Body of pancreas (tissue), 4 donors: ENCODE data around the gene GRM4. TPM values are rescaled to one million over a fixed set of nuclear protein-coding genes. Genes with fewer than 3 reads are reported as not detected.

Source experiments
- ATAC-seq: fragments of 150-250 bp; one replicate; pipeline ENCODE4 v1.9.1; 2016
- DNase-seq, 4 donors: peaks; one replicate each; pipeline ENCODE4 v3.0.0-alpha.2; 2019
- H3K27ac ChIP-seq, 4 donors: fragments of 200-600 bp; sonication (generic); 1 replicate in 3 of 4; 2 replicates in 1 of 4; pipeline versions ENCODE4 v1.5.1 to v1.6.1; 2016 to 2019; ENCODE audit warnings: mild to moderate bottlenecking in 1 of 4, mixed read lengths in 1 of 4, moderate library complexity in 1 of 4
- H3K27me3 ChIP-seq, 2 donors: fragments of 200-600 bp; sonication (generic); one replicate each; pipeline ENCODE4 v1.6.0; 2016; ENCODE audit warnings: mild to moderate bottlenecking in 1 of 2
- H3K36me3 ChIP-seq, 2 donors: fragments of 200-600 bp; sonication (generic); replicated peaks in 1 of 2; 2 replicates each; pipeline ENCODE4 v1.5.1; 2016; ENCODE audit warnings: low read depth in 2 of 2; ENCODE audit not compliant: insufficient read depth in 1 of 2
- H3K4me1 ChIP-seq: fragments of 200-600 bp; sonication (generic); one replicate; pipeline ENCODE4 v1.6.0; 2016
- H3K4me3 ChIP-seq, 2 donors: fragments of 200-600 bp; sonication (generic); 1 replicate in 1 of 2; 2 replicates in 1 of 2; pipeline ENCODE4 v1.5.1; 2016 to 2019
- H3K9me3 ChIP-seq, 3 donors: fragments of 200-600 bp; sonication (generic); 1 replicate in 2 of 3; 2 replicates in 1 of 3; pipeline ENCODE4 v1.5.1; 2016
- CTCF ChIP-seq, 7 experiments: fragments of 450-650 bp in 4 of 7; fragments of 200-600 bp in 3 of 7; sonication (generic) in 3 of 7; IDR thresholded peaks; one replicate each; pipeline ENCODE4 v1.5.1; 2016 to 2019; ENCODE audit warnings: antibody characterized with exemption in 7 of 7
- POLR2A ChIP-seq, 3 donors: fragments of 450-650 bp; IDR thresholded peaks; one replicate each; pipeline ENCODE4 v1.6.1; 2016; ENCODE audit warnings: antibody characterized with exemption in 3 of 3, mild to moderate bottlenecking in 2 of 3
- WGBS, 2 donors: methylation state at CpG; one replicate each; pipeline ENCODE4 v1.1.5; 2017; 5-methylcytosine and 5-hydroxymethylcytosine counted together
- intact Hi-C: fragments of 100-400 bp; cut with DNase I; formaldehyde crosslinking; loops from one replicate; pipeline ENCODE4 v1.15.1; 2023
- total RNA-seq, 2 donors: library from RNA; depleted of rRNA; stranded (reverse); fragments of >200 nt; gene quantifications; one replicate each; pipeline ENCODE4 v1.1.0, GENCODE V29; 2016

Gene GRM4
- total RNA-seq, 2 donors from 2014 or later, result 0.33 TPM; not detected in 1

- intact Hi-C loops, result no loop called here
- no peak for ATAC-seq
- H3K27me3 ChIP-seq, result peaks cover 0 to 6% of the 10 kb centered on the region in 2 donors
Observed at GRCh38 chr6:34066772-34067770, 78.8 kb downstream of the GRM4 start.

GRCh38 chr6:34066218-34066571 lies 79.7 kb downstream of the GRM4 start:
- H3K36me3 ChIP-seq, result no peaks in the 10 kb centered on the region
- peaks cover 0 to 6% of the 10 kb centered on the region in 2 donors for H3K27me3 ChIP-seq
- no peak for DNase-seq
- H3K27ac ChIP-seq, result no peak overlapping the region
- no peaks in the 10 kb centered on the region for H3K4me1 ChIP-seq
- intact Hi-C loops, result no loop called here
- TF ChIP-seq POLR2A (IDR thresholded peaks at IDR 0.05) (no peak), CTCF (IDR thresholded peaks at IDR 0.05) (no peak)
- ATAC-seq, result no peak
- WGBS, 2 donors, result 53 to 58% methylated on average over 5 of the region's 5 CpGs
- H3K9me3 ChIP-seq, result no peaks in the 10 kb centered on the region
- no peak overlapping the region for H3K4me3 ChIP-seq

More at GRCh38 chr6:34066772-34067770, 78.8 kb downstream of the GRM4 start:
- no peaks in the 10 kb centered on the region for H3K36me3 ChIP-seq
- no peaks in the 10 kb centered on the region for H3K4me1 ChIP-seq
- DNase-seq, result no peak
- H3K9me3 ChIP-seq, result no peaks in the 10 kb centered on the region
- no peak for TF ChIP-seq POLR2A (IDR thresholded peaks at IDR 0.05)
- TF ChIP-seq CTCF (IDR thresholded peaks at IDR 0.05), result no peak
- 39 to 41% methylated on average over 16 to 19 of the region's 21 CpGs for WGBS, 2 donors
- no peak overlapping the region for H3K27ac ChIP-seq
- no peak overlapping the region for H3K4me3 ChIP-seq

GRCh38 chr6:34065466-34066217 lies 80.2 kb downstream of the GRM4 start:
- DNase-seq (no peak), ATAC-seq (no peak)
- H3K4me1 ChIP-seq, result no peaks in the 10 kb centered on the region
- H3K27ac ChIP-seq, result no peak overlapping the region
- no peak overlapping the region for H3K4me3 ChIP-seq
- no peak for TF ChIP-seq POLR2A (IDR thresholded peaks at IDR 0.05)
- no peak for TF ChIP-seq CTCF (IDR thresholded peaks at IDR 0.05)
- 26 to 45% methylated on average over 12 to 24 of the region's 24 CpGs for WGBS, 2 donors
- no peaks in the 10 kb centered on the region for H3K9me3 ChIP-seq
- no peaks in the 10 kb centered on the region for H3K36me3 ChIP-seq
- peaks cover 0 to 6% of the 10 kb centered on the region in 2 donors for H3K27me3 ChIP-seq
- intact Hi-C loops, result no loop called here

GRCh38 chr6:34064675-34065074 lies 81.2 kb downstream of the GRM4 start:
- DNase-seq, result no peak
- 47% methylated on average over 7 of the region's 7 CpGs; no CpG with 5 or more reads in 1 of the 2 donors for WGBS, 2 donors
- Histone ChIP-seq H3K4me3 (no peak overlapping the region), H3K9me3 (no peaks in the 10 kb centered on the region), H3K36me3 (no peaks in the 10 kb centered on the region), H3K4me1 (no peaks in the 10 kb centered on the region), H3K27me3 (peaks cover 0 to 6% of the 10 kb centered on the region in 2 donors), H3K27ac (no peak overlapping the region)
- TF ChIP-seq CTCF (IDR thresholded peaks at IDR 0.05) (no peak), POLR2A (IDR thresholded peaks at IDR 0.05) (no peak)
- no peak for ATAC-seq
- intact Hi-C loops, result no loop called here
